ENCODE results near the gene SLC6A13.

DNA sequence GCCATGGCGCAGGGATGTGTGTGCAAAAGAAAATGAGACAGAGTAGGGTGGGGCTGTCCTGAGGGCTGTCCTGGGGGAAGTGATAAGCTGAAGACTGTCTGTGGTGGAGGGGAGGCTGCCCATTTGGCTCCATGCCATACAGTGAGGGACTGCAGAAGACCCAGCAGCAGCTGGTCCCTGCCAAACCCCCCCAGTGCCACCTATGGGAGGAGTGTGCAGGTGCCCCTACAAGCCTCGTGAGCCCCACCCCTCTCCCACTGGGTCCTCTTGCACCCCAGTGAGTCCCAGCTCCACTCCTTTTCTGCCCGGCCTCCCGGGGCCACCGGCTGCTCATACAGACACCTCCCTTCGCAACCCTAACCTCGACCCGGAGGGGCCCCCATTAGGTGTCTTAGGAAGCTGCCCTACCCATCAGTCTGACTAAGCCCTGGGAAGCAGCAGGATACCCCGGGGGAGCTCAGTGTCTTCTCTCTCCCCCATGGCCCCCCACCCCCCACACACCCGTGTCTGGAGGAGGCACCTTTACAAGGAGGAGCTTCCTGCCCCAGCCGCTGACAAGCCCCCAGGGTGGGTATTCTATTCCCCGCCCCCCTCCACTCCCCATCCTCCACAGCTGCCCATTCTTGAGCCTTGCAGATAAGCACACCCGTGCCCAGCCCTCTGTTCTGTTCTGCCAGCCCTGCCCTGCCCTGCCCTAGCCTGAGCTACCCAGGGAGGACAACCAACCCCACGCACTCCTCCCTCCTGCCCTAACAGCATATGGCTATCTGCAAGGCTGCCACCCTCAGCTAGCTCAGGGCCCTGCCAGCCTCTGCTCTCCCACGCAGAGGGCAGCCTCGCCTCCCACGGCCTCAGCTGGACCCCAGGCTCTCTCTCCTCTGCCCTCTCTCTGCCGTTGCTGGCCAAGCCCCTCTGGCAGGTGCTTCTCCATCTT, 90.6 kb downstream of the SLC6A13 start:
- TF ChIP-seq MYC (IDR thresholded peaks at IDR 0.05; ENCODE audit: low read depth, low read length) = no peak
- TF ChIP-seq, protein P1, sequence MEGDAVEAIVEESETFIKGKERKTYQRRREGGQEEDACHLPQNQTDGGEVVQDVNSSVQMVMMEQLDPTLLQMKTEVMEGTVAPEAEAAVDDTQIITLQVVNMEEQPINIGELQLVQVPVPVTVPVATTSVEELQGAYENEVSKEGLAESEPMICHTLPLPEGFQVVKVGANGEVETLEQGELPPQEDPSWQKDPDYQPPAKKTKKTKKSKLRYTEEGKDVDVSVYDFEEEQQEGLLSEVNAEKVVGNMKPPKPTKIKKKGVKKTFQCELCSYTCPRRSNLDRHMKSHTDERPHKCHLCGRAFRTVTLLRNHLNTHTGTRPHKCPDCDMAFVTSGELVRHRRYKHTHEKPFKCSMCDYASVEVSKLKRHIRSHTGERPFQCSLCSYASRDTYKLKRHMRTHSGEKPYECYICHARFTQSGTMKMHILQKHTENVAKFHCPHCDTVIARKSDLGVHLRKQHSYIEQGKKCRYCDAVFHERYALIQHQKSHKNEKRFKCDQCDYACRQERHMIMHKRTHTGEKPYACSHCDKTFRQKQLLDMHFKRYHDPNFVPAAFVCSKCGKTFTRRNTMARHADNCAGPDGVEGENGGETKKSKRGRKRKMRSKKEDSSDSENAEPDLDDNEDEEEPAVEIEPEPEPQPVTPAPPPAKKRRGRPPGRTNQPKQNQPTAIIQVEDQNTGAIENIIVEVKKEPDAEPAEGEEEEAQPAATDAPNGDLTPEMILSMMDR (IDR thresholded peaks at IDR 0.05; ENCODE audit: low read depth, low read length) = no peak
- no peak for TF ChIP-seq POLR2A (IDR thresholded peaks at IDR 0.05; ENCODE audit: extremely low read depth, insufficient read length)
